ELF-1 (cell line): ENCODE measurements around the gene GIMD1.

Source experiments
- DNase-seq: peaks from one replicate; pipeline ENCODE4 v3.0.0-alpha.2; 2016; ENCODE audit warnings: low read depth, low spot score

Gene GIMD1

GRCh38 chr4:106315476-106315967 is 53.1 kb downstream of the GIMD1 start:
- no peak for DNase-seq

- DNase-seq, result no peak
These were observed 53.6 kb downstream of the GIMD1 start for GRCh38 chr4:106314960-106315359.

- DNase-seq, result no peak
These were observed 55.5 kb downstream of the GIMD1 start for GRCh38 chr4:106312997-106313522.

DNA sequence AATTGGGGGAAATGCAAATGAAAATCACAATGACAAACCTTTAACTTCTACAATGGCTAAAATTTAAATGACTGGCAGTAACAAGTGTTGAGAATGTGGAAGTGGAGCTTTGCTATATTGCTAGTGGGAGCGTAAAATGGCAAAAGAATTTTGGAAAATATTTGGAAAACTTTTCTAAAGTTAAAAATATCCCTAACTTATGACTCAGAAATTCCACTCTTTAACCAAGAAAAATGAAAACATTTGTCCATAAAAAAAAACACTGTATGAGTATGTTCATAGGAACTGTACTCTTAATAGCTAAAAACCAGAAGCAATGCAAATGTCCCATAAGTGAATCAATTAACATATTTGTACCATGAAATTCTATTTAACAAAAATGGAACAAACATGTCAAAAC is 56.2 kb downstream of the GIMD1 start:
- no peak for DNase-seq
